ENCODE results near the gene TRIM25.

DNA sequence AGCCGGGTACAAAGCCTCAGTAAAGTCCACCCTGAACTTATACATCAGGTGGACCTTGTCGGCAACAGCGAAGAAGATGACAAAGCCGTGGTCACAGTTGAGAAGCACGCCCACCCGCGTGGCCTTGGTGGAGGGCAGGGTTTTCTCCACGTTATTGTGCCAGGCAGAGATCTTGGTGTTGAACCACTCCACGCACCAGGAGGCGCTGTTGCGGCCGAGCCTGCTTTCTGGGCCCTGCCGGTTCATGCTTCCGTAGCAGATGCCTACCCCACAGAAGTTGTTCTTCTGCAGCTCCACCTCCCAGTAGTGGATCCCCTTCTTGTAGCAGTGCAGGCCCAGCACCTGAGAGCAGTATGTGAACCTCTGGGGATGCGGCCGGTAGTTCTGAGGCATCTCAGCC is 22.1 kb downstream of the TRIM25 start:
- TF ChIP-seq TAF1 (IDR thresholded peaks at IDR 0.05; ENCODE audit: low read depth) (no peak), EP300 (IDR thresholded peaks at IDR 0.05; ENCODE audit: borderline replicate concordance) (no peak), TCF12 (IDR thresholded peaks at IDR 0.05; ENCODE audit: low read depth) (no peak)
- TF ChIP-seq, protein P1, sequence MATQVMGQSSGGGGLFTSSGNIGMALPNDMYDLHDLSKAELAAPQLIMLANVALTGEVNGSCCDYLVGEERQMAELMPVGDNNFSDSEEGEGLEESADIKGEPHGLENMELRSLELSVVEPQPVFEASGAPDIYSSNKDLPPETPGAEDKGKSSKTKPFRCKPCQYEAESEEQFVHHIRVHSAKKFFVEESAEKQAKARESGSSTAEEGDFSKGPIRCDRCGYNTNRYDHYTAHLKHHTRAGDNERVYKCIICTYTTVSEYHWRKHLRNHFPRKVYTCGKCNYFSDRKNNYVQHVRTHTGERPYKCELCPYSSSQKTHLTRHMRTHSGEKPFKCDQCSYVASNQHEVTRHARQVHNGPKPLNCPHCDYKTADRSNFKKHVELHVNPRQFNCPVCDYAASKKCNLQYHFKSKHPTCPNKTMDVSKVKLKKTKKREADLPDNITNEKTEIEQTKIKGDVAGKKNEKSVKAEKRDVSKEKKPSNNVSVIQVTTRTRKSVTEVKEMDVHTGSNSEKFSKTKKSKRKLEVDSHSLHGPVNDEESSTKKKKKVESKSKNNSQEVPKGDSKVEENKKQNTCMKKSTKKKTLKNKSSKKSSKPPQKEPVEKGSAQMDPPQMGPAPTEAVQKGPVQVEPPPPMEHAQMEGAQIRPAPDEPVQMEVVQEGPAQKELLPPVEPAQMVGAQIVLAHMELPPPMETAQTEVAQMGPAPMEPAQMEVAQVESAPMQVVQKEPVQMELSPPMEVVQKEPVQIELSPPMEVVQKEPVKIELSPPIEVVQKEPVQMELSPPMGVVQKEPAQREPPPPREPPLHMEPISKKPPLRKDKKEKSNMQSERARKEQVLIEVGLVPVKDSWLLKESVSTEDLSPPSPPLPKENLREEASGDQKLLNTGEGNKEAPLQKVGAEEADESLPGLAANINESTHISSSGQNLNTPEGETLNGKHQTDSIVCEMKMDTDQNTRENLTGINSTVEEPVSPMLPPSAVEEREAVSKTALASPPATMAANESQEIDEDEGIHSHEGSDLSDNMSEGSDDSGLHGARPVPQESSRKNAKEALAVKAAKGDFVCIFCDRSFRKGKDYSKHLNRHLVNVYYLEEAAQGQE (IDR thresholded peaks at IDR 0.05; ENCODE audit: low read depth), result no peak
- TF ChIP-seq, protein P2, sequence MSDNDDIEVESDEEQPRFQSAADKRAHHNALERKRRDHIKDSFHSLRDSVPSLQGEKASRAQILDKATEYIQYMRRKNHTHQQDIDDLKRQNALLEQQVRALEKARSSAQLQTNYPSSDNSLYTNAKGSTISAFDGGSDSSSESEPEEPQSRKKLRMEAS (IDR thresholded peaks at IDR 0.05), result no peak
